GM23338 (cell line): ENCODE results near the gene DOCK1.
A peak's percentile ranks its signal among the peaks of the same experiment; 100 is the strongest.

Experiments
- CTCF ChIP-seq, 2 experiments: fragments of 200-600 bp in 1 of 2; sonication (generic) in 1 of 2; conservative IDR thresholded peaks; 2 replicates each; pipeline versions ENCODE4 v1.5.1 to v1.6.1; 2016 to 2017; ENCODE audit warnings: antibody characterized with exemption in 2 of 2, low read depth in 2 of 2, mild to moderate bottlenecking in 2 of 2, moderate library complexity in 1 of 2
- EZH2 ChIP-seq: fragments of 200-600 bp; sonication (generic); IDR thresholded peaks from one replicate; pipeline ENCODE4 v1.8.0; 2017; ENCODE audit warnings: antibody characterized with exemption, mild to moderate bottlenecking, low read depth; ENCODE audit not compliant: unreplicated experiment
- EZH2phosphoT487 ChIP-seq: fragments of 200-600 bp; sonication (generic); IDR thresholded peaks from one replicate; pipeline ENCODE4 v1.8.1; 2018; ENCODE audit warnings: antibody characterized with exemption; ENCODE audit not compliant: unreplicated experiment
- JUNB ChIP-seq: IDR thresholded peaks from one replicate; pipeline ENCODE4 v1.6.1; 2016; ENCODE audit warnings: antibody characterized with exemption; ENCODE audit not compliant: unreplicated experiment
- NANOG ChIP-seq: IDR thresholded peaks from 2 replicates; pipeline ENCODE4 v1.6.1; 2016; ENCODE audit warnings: antibody characterized with exemption, borderline replicate concordance
- POLR2AphosphoS5 ChIP-seq: IDR thresholded peaks from 2 replicates; pipeline ENCODE4 v1.6.1; 2016; ENCODE audit warnings: antibody characterized with exemption, low read depth
- TF ChIP-seq, protein P1 (sequence below): IDR thresholded peaks from one replicate; pipeline ENCODE4 v1.6.1; 2018; ENCODE audit warnings: antibody characterized with exemption; ENCODE audit not compliant: unreplicated experiment

DNA sequence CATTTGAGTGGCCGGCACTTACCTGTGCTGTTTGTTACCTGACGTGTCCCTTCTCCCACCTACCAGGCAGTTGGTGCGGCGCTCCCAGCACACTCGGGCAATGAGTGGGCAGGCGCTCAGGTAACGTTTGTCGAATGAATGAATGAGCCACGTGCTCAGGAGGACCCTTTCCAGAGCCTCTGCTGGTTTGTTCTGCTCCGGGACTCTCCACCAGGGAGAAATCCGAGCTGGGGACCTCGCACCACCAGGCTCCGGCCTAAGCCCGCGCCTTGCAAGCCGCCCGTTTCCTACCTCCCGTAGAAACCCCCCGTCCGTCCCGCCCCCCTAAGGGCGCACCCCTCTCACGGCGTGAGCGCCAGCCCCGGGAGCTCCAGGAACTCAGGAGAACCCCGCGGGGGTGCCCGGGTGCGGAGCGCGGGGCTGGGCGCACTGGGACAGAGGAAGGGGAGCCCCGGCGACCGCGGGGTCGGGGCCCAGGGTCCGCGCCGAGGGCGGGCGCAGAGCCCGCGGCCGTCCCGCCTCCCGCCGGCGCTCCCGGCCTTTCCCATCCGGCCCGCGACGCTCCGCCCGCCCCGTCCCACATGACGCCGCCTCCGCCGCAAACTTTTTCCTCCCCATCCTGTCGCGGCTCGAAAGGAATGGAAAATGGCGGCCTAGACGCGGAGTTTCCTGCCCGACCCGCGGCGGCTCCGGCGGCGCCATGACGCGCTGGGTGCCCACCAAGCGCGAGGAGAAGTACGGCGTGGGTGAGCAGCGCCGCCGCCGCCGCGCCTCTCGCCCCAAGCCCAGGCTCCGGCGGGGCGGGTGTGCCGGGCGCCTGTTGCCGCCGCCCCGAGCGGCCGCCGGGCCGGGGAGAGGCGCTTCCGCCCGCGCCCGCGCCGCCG, at the start of gene DOCK1:
- TF ChIP-seq CTCF (conservative IDR thresholded peaks at IDR 0.05; ENCODE audit: low read depth in 2 of 2) (no peak), NANOG (no peak), POLR2AphosphoS5 (peak; percentile 53), JUNB (no peak), EZH2phosphoT487 (no peak), EZH2 (no peak)
- TF ChIP-seq, protein P1, sequence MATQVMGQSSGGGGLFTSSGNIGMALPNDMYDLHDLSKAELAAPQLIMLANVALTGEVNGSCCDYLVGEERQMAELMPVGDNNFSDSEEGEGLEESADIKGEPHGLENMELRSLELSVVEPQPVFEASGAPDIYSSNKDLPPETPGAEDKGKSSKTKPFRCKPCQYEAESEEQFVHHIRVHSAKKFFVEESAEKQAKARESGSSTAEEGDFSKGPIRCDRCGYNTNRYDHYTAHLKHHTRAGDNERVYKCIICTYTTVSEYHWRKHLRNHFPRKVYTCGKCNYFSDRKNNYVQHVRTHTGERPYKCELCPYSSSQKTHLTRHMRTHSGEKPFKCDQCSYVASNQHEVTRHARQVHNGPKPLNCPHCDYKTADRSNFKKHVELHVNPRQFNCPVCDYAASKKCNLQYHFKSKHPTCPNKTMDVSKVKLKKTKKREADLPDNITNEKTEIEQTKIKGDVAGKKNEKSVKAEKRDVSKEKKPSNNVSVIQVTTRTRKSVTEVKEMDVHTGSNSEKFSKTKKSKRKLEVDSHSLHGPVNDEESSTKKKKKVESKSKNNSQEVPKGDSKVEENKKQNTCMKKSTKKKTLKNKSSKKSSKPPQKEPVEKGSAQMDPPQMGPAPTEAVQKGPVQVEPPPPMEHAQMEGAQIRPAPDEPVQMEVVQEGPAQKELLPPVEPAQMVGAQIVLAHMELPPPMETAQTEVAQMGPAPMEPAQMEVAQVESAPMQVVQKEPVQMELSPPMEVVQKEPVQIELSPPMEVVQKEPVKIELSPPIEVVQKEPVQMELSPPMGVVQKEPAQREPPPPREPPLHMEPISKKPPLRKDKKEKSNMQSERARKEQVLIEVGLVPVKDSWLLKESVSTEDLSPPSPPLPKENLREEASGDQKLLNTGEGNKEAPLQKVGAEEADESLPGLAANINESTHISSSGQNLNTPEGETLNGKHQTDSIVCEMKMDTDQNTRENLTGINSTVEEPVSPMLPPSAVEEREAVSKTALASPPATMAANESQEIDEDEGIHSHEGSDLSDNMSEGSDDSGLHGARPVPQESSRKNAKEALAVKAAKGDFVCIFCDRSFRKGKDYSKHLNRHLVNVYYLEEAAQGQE, result no peak
